K562 treated with DMSO at 1 percent for 12 hours (cell line): Measurements from ENCODE around the gene ERAP2. TPM values are rescaled to one million over a fixed set of nuclear protein-coding genes. Genes with fewer than 3 reads are reported as not detected.

ENCODE experiments used
- total RNA-seq: library from RNA; unstranded; fragments of 300-600 nt; gene quantifications from 2 replicates; pipeline ENCODE4 v1.2.3, GENCODE V29; 2022; ENCODE audit not compliant: insufficient read depth

ERAP2 gene, protein sequence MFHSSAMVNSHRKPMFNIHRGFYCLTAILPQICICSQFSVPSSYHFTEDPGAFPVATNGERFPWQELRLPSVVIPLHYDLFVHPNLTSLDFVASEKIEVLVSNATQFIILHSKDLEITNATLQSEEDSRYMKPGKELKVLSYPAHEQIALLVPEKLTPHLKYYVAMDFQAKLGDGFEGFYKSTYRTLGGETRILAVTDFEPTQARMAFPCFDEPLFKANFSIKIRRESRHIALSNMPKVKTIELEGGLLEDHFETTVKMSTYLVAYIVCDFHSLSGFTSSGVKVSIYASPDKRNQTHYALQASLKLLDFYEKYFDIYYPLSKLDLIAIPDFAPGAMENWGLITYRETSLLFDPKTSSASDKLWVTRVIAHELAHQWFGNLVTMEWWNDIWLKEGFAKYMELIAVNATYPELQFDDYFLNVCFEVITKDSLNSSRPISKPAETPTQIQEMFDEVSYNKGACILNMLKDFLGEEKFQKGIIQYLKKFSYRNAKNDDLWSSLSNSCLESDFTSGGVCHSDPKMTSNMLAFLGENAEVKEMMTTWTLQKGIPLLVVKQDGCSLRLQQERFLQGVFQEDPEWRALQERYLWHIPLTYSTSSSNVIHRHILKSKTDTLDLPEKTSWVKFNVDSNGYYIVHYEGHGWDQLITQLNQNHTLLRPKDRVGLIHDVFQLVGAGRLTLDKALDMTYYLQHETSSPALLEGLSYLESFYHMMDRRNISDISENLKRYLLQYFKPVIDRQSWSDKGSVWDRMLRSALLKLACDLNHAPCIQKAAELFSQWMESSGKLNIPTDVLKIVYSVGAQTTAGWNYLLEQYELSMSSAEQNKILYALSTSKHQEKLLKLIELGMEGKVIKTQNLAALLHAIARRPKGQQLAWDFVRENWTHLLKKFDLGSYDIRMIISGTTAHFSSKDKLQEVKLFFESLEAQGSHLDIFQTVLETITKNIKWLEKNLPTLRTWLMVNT
- 0.93 and 3.1 TPM in 2 replicates for total RNA-seq

DNA sequence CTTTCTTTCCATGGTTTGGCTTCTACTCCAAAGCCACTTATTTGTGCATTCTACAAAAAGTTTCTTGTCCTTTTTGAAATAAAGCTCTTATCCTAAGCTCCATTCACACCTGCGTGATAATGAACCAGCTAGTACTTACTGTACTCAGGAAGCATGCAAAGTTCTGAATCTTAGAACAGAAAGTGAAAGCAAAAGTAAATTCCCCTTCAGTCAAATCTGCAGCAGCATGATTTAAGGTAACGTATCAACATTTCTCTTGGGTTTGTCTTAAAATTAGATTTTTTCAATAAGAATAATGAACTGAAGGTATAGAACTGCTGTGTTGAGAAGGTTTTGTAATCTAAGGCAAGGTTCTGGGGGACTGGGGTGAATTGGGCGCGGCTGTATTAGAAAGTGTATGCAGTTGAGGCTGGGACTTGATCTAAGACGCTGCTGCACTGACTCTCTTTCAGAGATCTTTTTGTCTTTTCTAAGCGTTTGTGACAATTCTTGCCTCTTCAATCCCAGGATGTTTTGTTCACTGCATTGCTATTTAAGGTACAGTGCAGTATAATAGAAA lies at the start of gene ERAP2:
TSS of gene ERAP2 (plus strand) at position 209 of the 559 bp plus-strand sequence. CDS start 3,186 bp downstream, outside the sequence.

DNA sequence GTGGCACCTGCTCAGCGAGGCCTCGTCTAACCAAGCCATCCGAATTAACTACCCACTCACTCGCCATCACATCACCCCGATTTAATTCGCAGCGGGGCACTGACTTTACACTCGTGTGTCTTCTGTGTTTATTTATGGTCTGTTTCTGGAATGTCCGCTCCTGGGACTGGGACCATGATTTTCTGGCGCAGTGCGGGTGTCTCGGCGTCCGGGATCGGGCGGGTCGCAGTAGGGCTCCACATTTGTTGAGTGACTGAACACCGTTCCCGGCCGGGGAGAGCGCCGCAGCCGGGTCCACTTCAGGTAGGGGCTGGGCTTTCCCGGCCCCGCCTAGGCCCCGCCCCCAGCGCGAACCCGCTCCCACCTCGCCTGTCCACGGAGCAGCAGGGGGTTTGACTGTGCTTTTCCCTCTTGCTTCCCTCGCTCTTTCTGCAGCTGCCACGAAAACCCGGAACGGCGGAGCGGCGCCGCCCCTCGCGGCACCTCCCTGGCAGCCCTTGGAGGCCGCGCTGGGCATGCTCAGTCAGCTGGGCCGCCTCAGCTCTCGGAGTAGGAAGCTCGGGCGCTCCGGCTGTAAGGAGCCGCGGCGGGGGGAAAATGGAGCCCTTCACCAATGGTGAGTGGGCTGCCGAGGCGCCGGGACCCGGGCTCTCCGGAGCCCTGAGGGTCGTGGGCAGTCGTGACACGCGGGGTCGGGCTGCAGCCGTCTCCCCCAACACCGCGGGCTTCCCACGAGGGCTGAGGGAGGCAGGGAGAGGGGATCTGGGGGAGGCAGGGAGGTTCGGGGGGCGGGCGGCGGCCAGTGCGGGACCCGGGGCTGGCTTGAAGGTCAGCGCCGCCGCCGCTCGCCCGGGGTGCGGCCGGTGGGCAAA lies 59.5 kb downstream of the ERAP2 start, which contains the start of gene LNPEP:
TSS of gene LNPEP (plus strand) at position 522 of the 872 bp plus-strand sequence. CDS start at position 598, 76 bp downstream.

Other genes with a start within 250 kb of the ERAP2 start
- gene CAST, start 214.1 kb upstream of the ERAP2 start, total RNA-seq, result 20.0 and 59.2 TPM in 2 replicates
- gene ERAP1, start 68.6 kb upstream of the ERAP2 start, total RNA-seq, result 15.4 and 54.3 TPM in 2 replicates
- gene LNPEP, start 59.6 kb downstream of the ERAP2 start, total RNA-seq, result 1.6 and 11.9 TPM in 2 replicates